Retinal pigment epithelial cell (primary cell): ENCODE measurements around the gene XRCC6.

ENCODE experiments used
- DNase-seq: peaks from one replicate; pipeline ENCODE4 v3.0.0-alpha.2; 2010; ENCODE audit warnings: low read depth
- H3K4me3 ChIP-seq: 2 replicates; pipeline ENCODE4 v1.5.1; 2011; ENCODE audit warnings: mild to moderate bottlenecking, low read length, control low read depth, moderate library complexity
- TF ChIP-seq, protein P1 (sequence below): conservative IDR thresholded peaks from 2 replicates; pipeline ENCODE4 v1.5.1; 2011; ENCODE audit warnings: low read depth, low read length, control low read depth, inconsistent platforms

Gene XRCC6

GRCh38 chr22:41687901-41688364, 66.8 kb downstream of the XRCC6 start:
- TF ChIP-seq, protein P1, sequence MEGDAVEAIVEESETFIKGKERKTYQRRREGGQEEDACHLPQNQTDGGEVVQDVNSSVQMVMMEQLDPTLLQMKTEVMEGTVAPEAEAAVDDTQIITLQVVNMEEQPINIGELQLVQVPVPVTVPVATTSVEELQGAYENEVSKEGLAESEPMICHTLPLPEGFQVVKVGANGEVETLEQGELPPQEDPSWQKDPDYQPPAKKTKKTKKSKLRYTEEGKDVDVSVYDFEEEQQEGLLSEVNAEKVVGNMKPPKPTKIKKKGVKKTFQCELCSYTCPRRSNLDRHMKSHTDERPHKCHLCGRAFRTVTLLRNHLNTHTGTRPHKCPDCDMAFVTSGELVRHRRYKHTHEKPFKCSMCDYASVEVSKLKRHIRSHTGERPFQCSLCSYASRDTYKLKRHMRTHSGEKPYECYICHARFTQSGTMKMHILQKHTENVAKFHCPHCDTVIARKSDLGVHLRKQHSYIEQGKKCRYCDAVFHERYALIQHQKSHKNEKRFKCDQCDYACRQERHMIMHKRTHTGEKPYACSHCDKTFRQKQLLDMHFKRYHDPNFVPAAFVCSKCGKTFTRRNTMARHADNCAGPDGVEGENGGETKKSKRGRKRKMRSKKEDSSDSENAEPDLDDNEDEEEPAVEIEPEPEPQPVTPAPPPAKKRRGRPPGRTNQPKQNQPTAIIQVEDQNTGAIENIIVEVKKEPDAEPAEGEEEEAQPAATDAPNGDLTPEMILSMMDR, result no peak
- peak overlapping the region; percentile 87 for H3K4me3 ChIP-seq
- DNase-seq, result no peak

DNA sequence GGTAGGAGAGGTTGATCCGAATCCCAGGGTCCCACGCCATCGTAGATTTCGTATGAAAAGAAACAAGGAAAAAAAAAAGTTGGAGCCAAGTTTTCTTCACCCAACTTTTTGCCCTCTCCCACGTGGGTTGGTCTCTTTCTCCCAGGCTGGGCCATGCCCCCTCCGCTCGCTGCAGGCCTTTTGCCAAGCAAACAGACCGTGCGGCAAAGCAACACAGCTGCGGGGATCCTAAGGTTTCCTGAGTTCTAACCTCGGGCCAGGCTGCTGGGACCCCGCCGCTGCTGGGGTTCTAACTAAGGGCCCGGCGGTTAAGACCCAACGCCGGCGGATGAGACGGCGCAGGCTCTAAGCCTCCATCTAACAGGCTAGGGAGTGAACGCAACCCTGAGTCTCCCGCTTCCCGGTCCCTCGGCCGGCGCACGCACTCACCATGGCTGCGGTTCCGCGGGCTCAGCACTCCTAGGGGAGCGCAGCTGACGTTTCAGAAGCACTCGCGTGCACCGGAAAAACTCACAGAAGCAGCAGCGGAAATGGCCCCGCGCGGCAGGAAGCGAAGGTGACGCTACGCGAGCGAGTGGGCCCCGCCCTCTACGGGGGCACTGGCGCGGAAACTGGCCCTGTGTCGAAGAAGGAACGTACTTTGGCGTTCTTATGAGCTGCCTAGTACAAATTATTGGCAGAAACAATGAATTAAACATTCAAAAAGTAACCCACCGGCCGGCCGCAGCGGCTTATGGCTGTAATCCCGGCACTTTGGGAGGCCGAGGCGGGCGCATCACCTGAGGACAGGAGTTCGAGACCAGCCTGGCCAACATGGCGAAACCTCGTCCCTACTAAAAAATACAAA, 67.5 kb downstream of the XRCC6 start, which contains the start of gene SNU13:
TSS of gene SNU13 (minus strand) at position 503 of the 847 bp plus-strand sequence. CDS start at position 432, 71 bp downstream.
- H3K4me3 ChIP-seq, result peak within 1 kb of the TSS; percentile 87
- TF ChIP-seq, protein P1, result no peak
- DNase-seq, result peak; percentile 61

DNA sequence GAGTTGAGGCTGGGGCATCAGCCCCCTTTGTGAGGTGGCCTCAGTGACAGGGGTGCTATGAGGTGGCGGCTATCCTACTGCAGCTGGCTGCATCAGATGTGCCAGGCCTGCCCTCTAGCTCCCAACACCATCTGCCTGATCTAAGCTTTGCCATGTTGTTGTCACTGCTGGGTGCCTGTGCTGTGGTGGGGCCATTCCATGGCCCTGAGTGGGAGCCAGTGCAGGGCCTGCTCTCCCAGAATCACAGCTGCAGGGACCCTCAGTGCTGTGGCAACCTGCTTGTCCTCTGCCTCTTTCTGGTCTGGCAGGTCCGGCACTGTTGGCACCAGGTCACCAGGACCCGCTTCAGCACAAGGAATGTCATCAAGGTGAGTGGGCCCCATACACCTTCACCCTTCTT, 69.4 kb downstream of the XRCC6 start:
- TF ChIP-seq, protein P1, result no peak

DNA sequence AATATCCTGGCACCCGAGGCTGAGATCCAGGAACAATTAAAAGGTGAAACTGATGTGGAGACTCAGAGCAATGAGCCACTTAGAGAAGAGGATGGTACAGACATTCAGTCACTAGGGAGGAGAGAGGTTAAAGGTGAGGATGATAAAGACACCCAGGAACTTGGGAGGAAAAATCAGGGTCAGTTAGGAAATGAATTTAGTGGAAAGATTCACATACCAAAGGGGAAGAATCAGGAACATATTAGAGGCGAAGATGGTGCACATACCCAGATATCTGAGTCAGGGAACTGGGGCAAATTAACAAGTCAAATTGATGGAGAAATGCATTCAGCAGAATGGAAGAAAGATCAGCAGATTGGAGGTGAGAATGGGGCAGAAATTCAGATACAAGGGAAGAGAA, 74.1 kb downstream of the XRCC6 start:
- H3K4me3 ChIP-seq, result no peak overlapping the region
- DNase-seq, result no peak
- TF ChIP-seq, protein P1, result no peak

More for the DNA sequence above, 69.4 kb downstream of the XRCC6 start:
- DNase-seq, result no peak
- H3K4me3 ChIP-seq, result no peak overlapping the region

DNA sequence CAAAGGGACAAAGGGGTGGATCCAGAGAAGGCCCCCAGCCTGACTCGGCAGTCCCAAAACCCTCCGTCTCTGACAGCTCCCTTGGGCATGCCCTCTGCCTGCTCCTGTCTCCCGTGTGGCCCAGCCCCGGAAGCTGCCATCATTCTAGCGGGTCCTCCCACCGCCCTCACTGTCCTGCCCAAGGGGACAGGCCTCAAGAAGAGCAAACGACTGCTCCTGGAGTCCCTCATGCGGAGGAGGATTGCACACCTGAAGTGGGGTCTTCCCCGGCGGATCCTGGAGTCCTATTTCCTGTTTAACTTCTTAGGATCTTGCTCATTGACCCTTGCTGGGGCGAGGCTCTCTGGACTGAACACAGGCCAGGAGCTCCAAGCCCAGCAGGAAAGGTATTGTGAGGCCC, 75.6 kb downstream of the XRCC6 start:
- TF ChIP-seq, protein P1, result no peak
- H3K4me3 ChIP-seq, result no peak overlapping the region
- DNase-seq, result no peak

- DNase-seq, result peak; percentile 56
- peak overlapping the region; percentile 38 for H3K4me3 ChIP-seq
- TF ChIP-seq, protein P1, result peak; percentile 97
Measured at GRCh38 chr22:41697126-41697775, 76.2 kb downstream of the XRCC6 start.
